ENCODE measurements around the gene TAL2.
A peak's percentile ranks its signal among the peaks of the same experiment; 100 is the strongest.
"Not testable (repeated sequence)": the region's sequence is repeated elsewhere in the genome, so short reads cannot be mapped to it uniquely, and the experiment has no call there.

Gene TAL2

GRCh38 chr9:105698348-105698870 lies 36.2 kb downstream of the TAL2 start:
- in situ Hi-C loops (cut with MboI; ENCODE audit: low pct_unique_long_range_greater_than_20kb, low sequenced_read_pairs): no loop called here

GRCh38 chr9:105700668-105701067 lies 38.4 kb downstream of the TAL2 start:
- in situ Hi-C loops (cut with MboI; ENCODE audit: low pct_unique_long_range_greater_than_20kb, low sequenced_read_pairs): no loop called here
- peak; percentile 45 for DNase-seq

More at GRCh38 chr9:105698348-105698870, 36.2 kb downstream of the TAL2 start:
- DNase-seq: no peak

- DNase-seq: no peak
- in situ Hi-C loops (cut with MboI; ENCODE audit: low pct_unique_long_range_greater_than_20kb, low sequenced_read_pairs): no loop called here
Observed at GRCh38 chr9:105701145-105701544, 38.9 kb downstream of the TAL2 start.

GRCh38 chr9:105702207-105702606 lies 40.0 kb downstream of the TAL2 start:
- DNase-seq: no peak
- in situ Hi-C loops (cut with MboI; ENCODE audit: low pct_unique_long_range_greater_than_20kb, low sequenced_read_pairs): no loop called here

GRCh38 chr9:105703638-105704037 lies 41.4 kb downstream of the TAL2 start:
- in situ Hi-C loops (cut with MboI; ENCODE audit: low pct_unique_long_range_greater_than_20kb, low sequenced_read_pairs); DNase-seq: not testable (repeated sequence)

- in situ Hi-C loops (cut with MboI; ENCODE audit: low pct_unique_long_range_greater_than_20kb, low sequenced_read_pairs): no loop called here
- no peak for DNase-seq
Observed at GRCh38 chr9:105706156-105706555, 43.9 kb downstream of the TAL2 start.

GRCh38 chr9:105708405-105708804 lies 46.1 kb downstream of the TAL2 start:
- in situ Hi-C loops (cut with MboI; ENCODE audit: low pct_unique_long_range_greater_than_20kb, low sequenced_read_pairs): no loop called here
- no peak for DNase-seq

GRCh38 chr9:105710638-105711037 lies 48.4 kb downstream of the TAL2 start:
- in situ Hi-C loops (cut with MboI; ENCODE audit: low pct_unique_long_range_greater_than_20kb, low sequenced_read_pairs): no loop called here
- no peak for DNase-seq

- in situ Hi-C loops (cut with MboI; ENCODE audit: low pct_unique_long_range_greater_than_20kb, low sequenced_read_pairs): no loop called here
- DNase-seq: no peak
Observed at GRCh38 chr9:105711867-105712266, 49.6 kb downstream of the TAL2 start.

GRCh38 chr9:105712297-105712696 lies 50.0 kb downstream of the TAL2 start:
- in situ Hi-C loops (cut with MboI; ENCODE audit: low pct_unique_long_range_greater_than_20kb, low sequenced_read_pairs): no loop called here
- no peak for DNase-seq

Measured in KBM-7 (cell line).